Astrocyte (in vitro differentiated cells and primary cell): ENCODE data around the gene PDZD2. TPM values are rescaled to one million over a fixed set of nuclear protein-coding genes. Genes with fewer than 3 reads are reported as not detected.

Experiments
- DNase-seq: peaks from one replicate; pipeline ENCODE4 v3.0.0-alpha.2; 2010; ENCODE audit warnings: low read depth
- FAIRE-seq: peaks from 2 replicates; lab custom pipeline; 2011; peaks lifted over from hg19 to GRCh38; lab: Jason Lieb, UNC
- H2AFZ ChIP-seq: 2 replicates; pipeline ENCODE4 v1.6.0; 2012; ENCODE audit warnings: low read depth, low read length, inconsistent platforms
- H3K27ac ChIP-seq: 2 replicates; pipeline ENCODE4 v1.5.1; 2011; ENCODE audit warnings: low read depth, low read length, inconsistent platforms
- H3K27me3 ChIP-seq: 2 replicates; pipeline ENCODE4 v1.6.0; 2011; ENCODE audit warnings: low read length, inconsistent platforms; ENCODE audit not compliant: insufficient read depth
- H3K36me3 ChIP-seq: 2 replicates; pipeline ENCODE4 v1.5.1; 2011; ENCODE audit warnings: low read length, inconsistent platforms; ENCODE audit not compliant: insufficient read depth
- H3K4me1 ChIP-seq: 2 replicates; pipeline ENCODE4 v1.5.1; 2011; ENCODE audit warnings: low read length, inconsistent platforms; ENCODE audit not compliant: insufficient read depth
- H3K4me2 ChIP-seq: 2 replicates; pipeline ENCODE4 v1.6.0; 2012; ENCODE audit warnings: low read length, inconsistent platforms
- H3K4me3 ChIP-seq: 2 replicates; pipeline ENCODE4 v1.5.1; 2011; ENCODE audit warnings: low read depth, mild to moderate bottlenecking, low read length, inconsistent platforms; ENCODE audit not compliant: insufficient read depth
- H3K79me2 ChIP-seq: 2 replicates; pipeline ENCODE4 v1.6.0; 2012; ENCODE audit warnings: mild to moderate bottlenecking, low read length, inconsistent platforms; ENCODE audit not compliant: insufficient read depth
- H3K9ac ChIP-seq: 2 replicates; pipeline ENCODE4 v1.6.0; 2012; ENCODE audit warnings: mild to moderate bottlenecking, low read length, inconsistent platforms
- H3K9me3 ChIP-seq: 2 replicates; pipeline ENCODE4 v1.5.1; 2012; ENCODE audit warnings: low read depth, mild to moderate bottlenecking, low read length, inconsistent platforms; ENCODE audit not compliant: insufficient read depth
- H4K20me1 ChIP-seq: 2 replicates; pipeline ENCODE4 v1.6.0; 2012; ENCODE audit warnings: low read length, inconsistent platforms; ENCODE audit not compliant: insufficient read depth
- H3K27ac Mint-ChIP-seq: one replicate; pipeline ENCODE4 v1.8.0; 2021; ENCODE audit warnings: mild to moderate bottlenecking, mixed read lengths; ENCODE audit not compliant: unreplicated experiment
- H3K27me3 Mint-ChIP-seq: one replicate; pipeline ENCODE4 v1.8.0; 2021; ENCODE audit warnings: low read depth, mixed read lengths; ENCODE audit not compliant: unreplicated experiment
- H3K36me3 Mint-ChIP-seq: one replicate; pipeline ENCODE4 v1.8.0; 2021; ENCODE audit warnings: low read depth, mixed read lengths; ENCODE audit not compliant: unreplicated experiment
- H3K4me1 Mint-ChIP-seq: one replicate; pipeline ENCODE4 v1.8.0; 2021; ENCODE audit warnings: low read depth, mixed read lengths; ENCODE audit not compliant: unreplicated experiment
- H3K4me3 Mint-ChIP-seq: one replicate; pipeline ENCODE4 v1.8.0; 2021; ENCODE audit warnings: mild to moderate bottlenecking, moderate library complexity, mixed read lengths; ENCODE audit not compliant: unreplicated experiment
- H3K9me3 Mint-ChIP-seq: one replicate; pipeline ENCODE4 v1.8.0; 2021; ENCODE audit warnings: mild to moderate bottlenecking, mixed read lengths; ENCODE audit not compliant: unreplicated experiment
- CTCF ChIP-seq: IDR thresholded peaks from 2 replicates; pipeline ENCODE4 v1.5.1; 2011; ENCODE audit warnings: low read depth, mild to moderate bottlenecking, inconsistent platforms, low read length, moderate library complexity; ENCODE audit not compliant: insufficient read depth
- EZH2 ChIP-seq: IDR thresholded peaks from 2 replicates; pipeline ENCODE4 v1.6.1; 2012; ENCODE audit warnings: mild to moderate bottlenecking, low read length, inconsistent platforms; ENCODE audit not compliant: insufficient read depth
- total RNA-seq: library from RNA; stranded (reverse); gene quantifications from 2 replicates; pipeline ENCODE4 v1.2.1, GENCODE V29; 2021

PDZD2 gene
- total RNA-seq, 1 donor from 2014 or later = 10.3 TPM

GRCh38 chr5:31911291-31912265, 272.6 kb downstream of the PDZD2 start:
- FAIRE-seq (no peak), DNase-seq (peak; percentile 83)
- no peak overlapping the region for H3K4me3 Mint-ChIP-seq
- H3K27me3 Mint-ChIP-seq = no peaks in the 10 kb centered on the region
- no peaks in the 10 kb centered on the region for H3K9me3 Mint-ChIP-seq
- H3K4me1 Mint-ChIP-seq = peaks cover 12% of the 10 kb centered on the region
- no peaks in the 10 kb centered on the region for H3K27me3 ChIP-seq
- H3K4me3 ChIP-seq = no peak overlapping the region
- H4K20me1 ChIP-seq = no peaks in the 10 kb centered on the region
- H3K79me2 ChIP-seq = no peaks in the 10 kb centered on the region
- no peak overlapping the region for H3K9ac ChIP-seq
- H2AFZ ChIP-seq = peak overlapping the region; percentile 38
- H3K4me2 ChIP-seq = peak overlapping the region; percentile 38
- no peak overlapping the region for H3K27ac Mint-ChIP-seq
- TF ChIP-seq EZH2 (no peak), CTCF (no peak)
- H3K9me3 ChIP-seq = no peaks in the 10 kb centered on the region
- no peaks in the 10 kb centered on the region for H3K4me1 ChIP-seq
- no peaks in the 10 kb centered on the region for H3K36me3 ChIP-seq
- no peaks in the 10 kb centered on the region for H3K36me3 Mint-ChIP-seq
- no peak overlapping the region for H3K27ac ChIP-seq

- Mint-ChIP-seq H3K4me1 (peaks cover 13% of the 10 kb centered on the region), H3K36me3 (no peaks in the 10 kb centered on the region), H3K27ac (no peak overlapping the region), H3K9me3 (peaks cover 2% of the 10 kb centered on the region), H3K4me3 (no peak overlapping the region), H3K27me3 (no peaks in the 10 kb centered on the region)
- no peak for FAIRE-seq
- TF ChIP-seq CTCF (no peak), EZH2 (no peak)
- no peaks in the 10 kb centered on the region for H3K79me2 ChIP-seq
- no peaks in the 10 kb centered on the region for H3K27me3 ChIP-seq
- no peak overlapping the region for H3K9ac ChIP-seq
- H2AFZ ChIP-seq = no peak overlapping the region
- no peak for DNase-seq
- no peak overlapping the region for H3K4me3 ChIP-seq
- H3K4me1 ChIP-seq = no peaks in the 10 kb centered on the region
- no peak overlapping the region for H3K27ac ChIP-seq
- H3K9me3 ChIP-seq = no peaks in the 10 kb centered on the region
- H3K36me3 ChIP-seq = no peaks in the 10 kb centered on the region
- no peaks in the 10 kb centered on the region for H4K20me1 ChIP-seq
- peak overlapping the region; percentile 16 for H3K4me2 ChIP-seq
These were observed 274.9 kb downstream of the PDZD2 start for GRCh38 chr5:31913808-31914207.

- no peak overlapping the region for H3K27ac ChIP-seq
- H3K4me1 Mint-ChIP-seq = peaks cover 15% of the 10 kb centered on the region
- DNase-seq (no peak), FAIRE-seq (no peak)
- no peak overlapping the region for H3K4me3 Mint-ChIP-seq
- TF ChIP-seq CTCF = no peak
- no peak for TF ChIP-seq EZH2
- H3K9me3 ChIP-seq = no peaks in the 10 kb centered on the region
- no peak overlapping the region for H3K4me2 ChIP-seq
- H2AFZ ChIP-seq = no peak overlapping the region
- H3K9ac ChIP-seq = no peak overlapping the region
- no peaks in the 10 kb centered on the region for H4K20me1 ChIP-seq
- H3K9me3 Mint-ChIP-seq = peaks cover 2% of the 10 kb centered on the region
- H3K36me3 Mint-ChIP-seq = no peaks in the 10 kb centered on the region
- H3K27me3 ChIP-seq = no peaks in the 10 kb centered on the region
- no peak overlapping the region for H3K4me3 ChIP-seq
- no peaks in the 10 kb centered on the region for H3K79me2 ChIP-seq
- no peaks in the 10 kb centered on the region for H3K27me3 Mint-ChIP-seq
- no peaks in the 10 kb centered on the region for H3K4me1 ChIP-seq
- H3K27ac Mint-ChIP-seq = no peak overlapping the region
- no peaks in the 10 kb centered on the region for H3K36me3 ChIP-seq
These were observed 277.4 kb downstream of the PDZD2 start for GRCh38 chr5:31916327-31916726.
